Fibroblast of the aortic adventitia (primary cell): ENCODE measurements around the gene CDKN1C. TPM values are rescaled to one million over a fixed set of nuclear protein-coding genes. Genes with fewer than 3 reads are reported as not detected.
A peak's percentile ranks its signal among the peaks of the same experiment; 100 is the strongest.

ENCODE experiments used
- DNase-seq: peaks from one replicate; pipeline ENCODE4 v3.0.0-alpha.2; 2010; ENCODE audit warnings: low read depth
- H3K4me3 ChIP-seq: 2 replicates; pipeline ENCODE4 v1.5.1; 2011; ENCODE audit warnings: low read depth, mild to moderate bottlenecking, control low read depth, low read length, moderate library complexity
- CTCF ChIP-seq: IDR thresholded peaks from 2 replicates; pipeline ENCODE4 v1.5.1; 2011; ENCODE audit warnings: mild to moderate bottlenecking, low read length, control low read depth, inconsistent platforms; ENCODE audit not compliant: insufficient read depth
- total RNA-seq: library from RNA; depleted of rRNA; stranded (reverse); fragments of >200 nt; gene quantifications from 2 replicates; pipeline ENCODE4 v1.2.3, GENCODE V29; 2012; ENCODE audit warnings: low replicate concordance

Gene CDKN1C
- total RNA-seq, 1 donor, result 4.2 TPM

- TF ChIP-seq CTCF, result no peak
- no peak for DNase-seq
- H3K4me3 ChIP-seq, result peak overlapping the region; percentile 71
These were observed 3.0 kb downstream of the CDKN1C start for GRCh38 chr11:2882396-2883110.

DNA sequence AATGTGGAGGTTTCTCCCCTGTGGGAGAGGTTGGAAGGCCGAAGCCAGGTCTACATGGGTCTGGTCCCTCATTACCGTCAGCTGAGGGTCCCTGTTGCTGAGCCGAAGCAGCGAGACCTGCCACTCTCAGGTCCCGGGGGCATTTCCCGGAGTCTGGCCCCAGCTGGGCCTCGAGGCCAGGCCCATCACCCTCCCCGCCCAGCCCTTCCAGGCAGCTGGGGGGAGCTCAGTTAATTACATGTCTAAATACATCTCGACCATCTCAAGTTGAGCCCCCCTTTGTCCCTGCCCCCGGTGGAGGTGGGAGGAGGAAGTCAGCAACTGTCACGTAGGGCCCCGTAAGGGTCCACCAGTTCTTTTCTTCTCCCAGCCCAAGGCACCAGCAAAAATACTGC lies 3.6 kb downstream of the CDKN1C start:
- TF ChIP-seq CTCF, result no peak
- no peak for DNase-seq

DNA sequence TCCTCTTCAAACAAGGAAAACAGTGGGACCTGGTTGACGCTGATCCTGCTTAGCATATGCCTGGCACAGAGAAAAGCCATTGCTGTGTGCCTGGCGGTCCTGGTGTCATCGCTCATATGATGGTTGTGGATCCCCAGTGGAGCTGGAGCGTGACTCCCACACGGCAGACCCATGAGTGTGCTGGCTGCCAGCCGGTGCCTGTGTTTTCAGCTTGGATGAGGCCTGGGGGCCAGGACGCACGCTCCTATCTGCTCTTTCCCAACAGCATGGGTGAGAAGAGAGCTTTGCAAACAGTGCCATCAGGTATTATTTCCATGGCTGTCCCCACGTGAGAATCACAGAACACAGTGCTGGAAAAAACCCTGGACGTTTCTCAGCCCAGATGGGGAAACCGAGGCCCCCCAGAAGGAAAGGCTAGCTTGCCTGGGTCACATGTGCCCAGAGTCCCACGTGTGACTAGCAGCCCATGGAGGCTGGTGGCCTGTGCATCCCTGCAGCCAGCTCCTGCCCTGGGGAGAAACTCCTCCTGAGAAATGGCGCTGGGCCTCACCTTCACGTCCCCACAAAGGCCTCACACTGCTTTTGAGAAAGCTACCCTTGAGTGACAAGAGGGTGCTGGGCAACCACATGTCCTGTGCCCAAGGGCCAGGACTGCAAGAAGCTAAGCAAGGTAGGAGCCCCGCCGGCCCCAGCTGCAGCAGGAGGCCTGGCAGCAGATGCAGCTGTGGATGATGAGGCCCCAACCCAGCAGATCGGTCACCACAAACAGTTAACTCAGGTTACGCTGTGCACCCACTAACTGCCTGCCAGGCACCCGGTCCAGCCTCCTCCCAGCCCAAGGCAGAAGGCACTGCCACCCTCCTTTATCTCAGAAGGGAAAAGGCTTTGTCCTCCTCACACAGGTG lies 4.2 kb downstream of the CDKN1C start:
- TF ChIP-seq CTCF, result no peak
- no peak for DNase-seq
- H3K4me3 ChIP-seq, result no peak overlapping the region

More for the DNA sequence above, 3.6 kb downstream of the CDKN1C start:
- no peak overlapping the region for H3K4me3 ChIP-seq

DNA sequence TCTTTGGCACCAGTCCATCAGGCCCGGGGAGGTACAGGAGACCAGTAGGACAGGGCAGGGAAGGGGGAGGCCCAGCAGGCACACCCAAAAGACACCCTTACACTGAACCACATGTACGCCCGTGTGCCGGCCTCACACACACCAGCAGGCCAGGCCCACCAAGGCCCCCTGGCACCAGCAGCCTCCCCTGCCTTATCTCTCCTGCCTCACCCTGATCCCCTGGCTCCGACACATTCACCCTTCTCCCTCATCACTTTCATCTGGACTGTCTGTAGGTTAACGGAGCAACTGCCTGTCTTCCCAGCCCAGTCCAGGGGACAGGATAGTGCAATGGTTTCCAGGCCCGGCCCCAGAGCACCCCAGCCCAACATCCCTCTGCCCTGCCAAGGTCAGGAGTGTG lies 4.9 kb downstream of the CDKN1C start:
- TF ChIP-seq CTCF, result no peak
- H3K4me3 ChIP-seq, result no peak overlapping the region
- no peak for DNase-seq

GRCh38 chr11:2878782-2879181 lies 6.8 kb downstream of the CDKN1C start:
- DNase-seq, result no peak
- no peak for TF ChIP-seq CTCF
- no peak overlapping the region for H3K4me3 ChIP-seq

DNA sequence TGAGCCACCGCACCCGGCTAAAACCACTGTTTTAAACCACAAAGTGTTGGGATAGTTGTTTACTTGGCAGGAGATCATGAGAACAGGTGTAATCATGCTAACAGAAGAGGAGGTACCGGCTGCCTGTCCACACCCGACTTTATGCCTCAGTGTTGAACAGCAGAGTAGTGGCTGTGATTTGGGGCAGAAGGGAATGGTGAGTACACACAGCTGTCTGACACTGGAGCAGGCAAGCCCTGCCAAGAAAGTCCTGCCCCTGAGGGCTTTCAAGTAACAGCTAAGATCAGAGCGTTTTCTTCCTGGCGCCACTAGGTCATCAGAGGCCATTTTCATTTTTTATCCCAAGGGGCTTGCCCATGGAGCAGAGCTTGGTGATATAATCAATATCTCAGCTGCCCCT lies 8.1 kb downstream of the CDKN1C start:
- H3K4me3 ChIP-seq, result no peak overlapping the region
- no peak for DNase-seq
- TF ChIP-seq CTCF, result no peak
